ENCODE data around the gene CASK.

DNA sequence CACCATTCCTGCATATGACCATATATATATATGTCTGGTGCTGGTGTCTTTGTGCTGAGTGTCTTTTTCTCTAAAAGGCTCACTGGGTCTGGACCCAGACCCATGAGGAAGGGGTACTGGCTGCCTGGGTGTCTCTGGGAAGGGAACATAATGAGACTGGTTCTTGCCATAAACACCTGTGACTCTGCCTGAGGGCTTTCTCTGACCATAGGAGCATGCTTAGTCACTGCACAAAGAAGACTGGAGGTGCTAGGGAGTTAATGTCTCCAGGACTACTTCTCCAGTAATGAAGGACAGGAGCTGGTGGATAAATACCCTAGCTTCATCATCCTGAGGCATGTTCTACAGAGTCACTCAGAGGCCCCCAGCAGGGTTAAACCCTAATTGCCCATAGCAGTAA lies 47.1 kb upstream of the CASK start:
- TF ChIP-seq, protein P1, sequence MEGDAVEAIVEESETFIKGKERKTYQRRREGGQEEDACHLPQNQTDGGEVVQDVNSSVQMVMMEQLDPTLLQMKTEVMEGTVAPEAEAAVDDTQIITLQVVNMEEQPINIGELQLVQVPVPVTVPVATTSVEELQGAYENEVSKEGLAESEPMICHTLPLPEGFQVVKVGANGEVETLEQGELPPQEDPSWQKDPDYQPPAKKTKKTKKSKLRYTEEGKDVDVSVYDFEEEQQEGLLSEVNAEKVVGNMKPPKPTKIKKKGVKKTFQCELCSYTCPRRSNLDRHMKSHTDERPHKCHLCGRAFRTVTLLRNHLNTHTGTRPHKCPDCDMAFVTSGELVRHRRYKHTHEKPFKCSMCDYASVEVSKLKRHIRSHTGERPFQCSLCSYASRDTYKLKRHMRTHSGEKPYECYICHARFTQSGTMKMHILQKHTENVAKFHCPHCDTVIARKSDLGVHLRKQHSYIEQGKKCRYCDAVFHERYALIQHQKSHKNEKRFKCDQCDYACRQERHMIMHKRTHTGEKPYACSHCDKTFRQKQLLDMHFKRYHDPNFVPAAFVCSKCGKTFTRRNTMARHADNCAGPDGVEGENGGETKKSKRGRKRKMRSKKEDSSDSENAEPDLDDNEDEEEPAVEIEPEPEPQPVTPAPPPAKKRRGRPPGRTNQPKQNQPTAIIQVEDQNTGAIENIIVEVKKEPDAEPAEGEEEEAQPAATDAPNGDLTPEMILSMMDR (IDR thresholded peaks at IDR 0.05): no peak
- no peak for TF ChIP-seq POLR2A (IDR thresholded peaks at IDR 0.05)
